ENCODE data around the gene FHIT. TPM values are rescaled to one million over a fixed set of nuclear protein-coding genes. Genes with fewer than 3 reads are reported as not detected.

Gene FHIT
- total and polyA plus RNA-seq, 7 donors = 0.98 to 10.4 (median 4.0) TPM

GRCh38 chr3:60225848-60226247 is 1025.4 kb downstream of the FHIT start:
- no peak for ATAC-seq
- 89 to 94% (median 91%) methylated on average over 3 of the region's 3 CpGs for WGBS, 3 donors
- TF ChIP-seq, protein P1, sequence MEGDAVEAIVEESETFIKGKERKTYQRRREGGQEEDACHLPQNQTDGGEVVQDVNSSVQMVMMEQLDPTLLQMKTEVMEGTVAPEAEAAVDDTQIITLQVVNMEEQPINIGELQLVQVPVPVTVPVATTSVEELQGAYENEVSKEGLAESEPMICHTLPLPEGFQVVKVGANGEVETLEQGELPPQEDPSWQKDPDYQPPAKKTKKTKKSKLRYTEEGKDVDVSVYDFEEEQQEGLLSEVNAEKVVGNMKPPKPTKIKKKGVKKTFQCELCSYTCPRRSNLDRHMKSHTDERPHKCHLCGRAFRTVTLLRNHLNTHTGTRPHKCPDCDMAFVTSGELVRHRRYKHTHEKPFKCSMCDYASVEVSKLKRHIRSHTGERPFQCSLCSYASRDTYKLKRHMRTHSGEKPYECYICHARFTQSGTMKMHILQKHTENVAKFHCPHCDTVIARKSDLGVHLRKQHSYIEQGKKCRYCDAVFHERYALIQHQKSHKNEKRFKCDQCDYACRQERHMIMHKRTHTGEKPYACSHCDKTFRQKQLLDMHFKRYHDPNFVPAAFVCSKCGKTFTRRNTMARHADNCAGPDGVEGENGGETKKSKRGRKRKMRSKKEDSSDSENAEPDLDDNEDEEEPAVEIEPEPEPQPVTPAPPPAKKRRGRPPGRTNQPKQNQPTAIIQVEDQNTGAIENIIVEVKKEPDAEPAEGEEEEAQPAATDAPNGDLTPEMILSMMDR (IDR thresholded peaks at IDR 0.05) = no peak
- H3K36me3 ChIP-seq (ENCODE audit: insufficient read depth in 1 of 2, low read depth in 1 of 2) = no peaks in the 10 kb centered on the region
- no peak for DNase-seq
- H3K4me3 ChIP-seq = no peak overlapping the region
- no peaks in the 10 kb centered on the region for H3K4me1 ChIP-seq
- intact Hi-C loops (cut with DNase I) = no loop called here
- H3K9me3 ChIP-seq = no peaks in the 10 kb centered on the region
- H3K27ac ChIP-seq = no peak overlapping the region
- no peaks in the 10 kb centered on the region for H3K27me3 ChIP-seq (ENCODE audit: insufficient read depth in 3 of 3, low read length in 2 of 3)

GRCh38 chr3:60220768-60221167 is 1030.5 kb downstream of the FHIT start:
- H3K9me3 ChIP-seq = no peaks in the 10 kb centered on the region
- DNase-seq = no peak
- TF ChIP-seq, protein P1 (IDR thresholded peaks at IDR 0.05) = no peak
- 92 to 95% (median 94%) methylated on average over 4 of the region's 4 CpGs for WGBS, 3 donors
- ATAC-seq = no peak
- H3K27ac ChIP-seq = no peak overlapping the region
- intact Hi-C loops (cut with DNase I) = no loop called here
- peaks cover 5% of the 10 kb centered on the region for H3K4me1 ChIP-seq
- no peaks in the 10 kb centered on the region for H3K36me3 ChIP-seq (ENCODE audit: insufficient read depth in 1 of 2, low read depth in 1 of 2)
- no peak overlapping the region for H3K4me3 ChIP-seq
- no peaks in the 10 kb centered on the region for H3K27me3 ChIP-seq (ENCODE audit: insufficient read depth in 3 of 3, low read length in 2 of 3)

GRCh38 chr3:60219501-60219900 is 1031.8 kb downstream of the FHIT start:
- H3K36me3 ChIP-seq (ENCODE audit: insufficient read depth in 1 of 2, low read depth in 1 of 2) = no peaks in the 10 kb centered on the region
- H3K27ac ChIP-seq = no peak overlapping the region
- DNase-seq (no peak), ATAC-seq (no peak)
- H3K9me3 ChIP-seq = no peaks in the 10 kb centered on the region
- H3K27me3 ChIP-seq (ENCODE audit: insufficient read depth in 3 of 3, low read length in 2 of 3) = no peaks in the 10 kb centered on the region
- intact Hi-C loops (cut with DNase I) = no loop called here
- TF ChIP-seq, protein P1 (IDR thresholded peaks at IDR 0.05) = no peak
- H3K4me3 ChIP-seq = no peak overlapping the region
- WGBS, 3 donors = 93 to 95% (median 94%) methylated on average over 2 of the region's 2 CpGs
- peaks cover 5% of the 10 kb centered on the region for H3K4me1 ChIP-seq

GRCh38 chr3:60217156-60217911 is 1033.9 kb downstream of the FHIT start:
- Histone ChIP-seq H3K4me1 (peaks cover 5% of the 10 kb centered on the region), H3K36me3 (ENCODE audit: insufficient read depth in 1 of 2, low read depth in 1 of 2) (no peaks in the 10 kb centered on the region), H3K9me3 (no peaks in the 10 kb centered on the region), H3K27me3 (ENCODE audit: insufficient read depth in 3 of 3, low read length in 2 of 3) (no peaks in the 10 kb centered on the region), H3K4me3 (no peak overlapping the region), H3K27ac (no peak overlapping the region)
- TF ChIP-seq, protein P1 (IDR thresholded peaks at IDR 0.05) = no peak
- intact Hi-C loops (cut with DNase I) = no loop called here
- ATAC-seq (no peak), DNase-seq (no peak)
- 77 to 82% (median 79%) methylated on average over 3 of the region's 3 CpGs for WGBS, 3 donors

All from psoas muscle (tissue), 8 donors.